Adrenal gland (tissue), 12 donors: ENCODE data around the gene FAM219B. TPM values are rescaled to one million over a fixed set of nuclear protein-coding genes. Genes with fewer than 3 reads are reported as not detected.
"Not testable (repeated sequence)": the region's sequence is repeated elsewhere in the genome, so short reads cannot be mapped to it uniquely, and the experiment has no call there.

Experiments
- DNase-seq, 7 donors: peaks; one replicate each; pipeline ENCODE4 v3.0.0-alpha.2; 2019 to 2020
- H3K27ac ChIP-seq, 5 donors: fragments of 200-600 bp; sonication (generic) in 4 of 5; 1 replicate in 3 of 5; 2 replicates in 2 of 5; pipeline versions ENCODE4 v1.5.1 to v1.8.0; 2016 to 2020; ENCODE audit warnings: mild to moderate bottlenecking in 1 of 5
- H3K27me3 ChIP-seq: fragments of 200-600 bp; 2 replicates; pipeline ENCODE4 v1.8.0; 2021
- H3K36me3 ChIP-seq, 2 donors: fragments of 200-600 bp; replicated peaks in 1 of 2; 1 replicate in 1 of 2; 2 replicates in 1 of 2; pipeline versions ENCODE4 v1.5.1 to v1.8.0; 2018 to 2022
- H3K4me1 ChIP-seq, 2 donors: fragments of 200-600 bp; replicated peaks in 1 of 2; 1 replicate in 1 of 2; 2 replicates in 1 of 2; pipeline versions ENCODE4 v1.5.1 to v1.8.0; 2018 to 2021
- H3K4me3 ChIP-seq, 4 donors: fragments of 200-600 bp; sonication (generic) in 3 of 4; one replicate each; pipeline ENCODE4 v1.5.1; 2016 to 2018
- H3K9me3 ChIP-seq, 3 donors: fragments of 200-600 bp; sonication (generic) in 1 of 3; replicated peaks in 1 of 3; 1 replicate in 2 of 3; 2 replicates in 1 of 3; pipeline versions ENCODE4 v1.5.1 to v1.8.0; 2016 to 2021
- POLR2A ChIP-seq, 2 donors: fragments of 450-650 bp; IDR thresholded peaks; one replicate each; pipeline ENCODE4 v1.6.1; 2017; ENCODE audit warnings: antibody characterized with exemption in 2 of 2, mild to moderate bottlenecking in 2 of 2, moderate library complexity in 1 of 2
- WGBS, 4 donors: extraction: QIAGEN DNeasy Blood & Tissue Kit in 2 of 4; methylation state at CpG; one replicate each; pipeline versions ENCODE4 v1.1.5 to v1.1.7; 2013 to 2017; 5-methylcytosine and 5-hydroxymethylcytosine counted together
- intact Hi-C, 2 donors: fragments of 100-400 bp; cut with DNase I; formaldehyde crosslinking; loops; one replicate each; pipeline versions ENCODE4 v1.14.1 to v1.15.0; 2022 to 2023
- polyA plus RNA-seq, 3 donors: library from polyadenylated mRNA; stranded (reverse); fragments of 200-250 nt in 2 of 3; fragments of 350-450 nt in 1 of 3; fragmentation: Illumina TruSeq in 1 of 3; extraction: RNeasy Lipid Tissue Mini Kit (QIAGEN cat#74804) in 1 of 3; gene quantifications; one replicate each; pipeline ENCODE4 v1.2.3, GENCODE V29; 2013 to 2014
- total RNA-seq, 9 donors: library from RNA; depleted of rRNA in 4 of 9; stranded (reverse); fragments of >200 nt in 4 of 9; fragments of 120-200 nt in 1 of 9; fragmentation: NEBNext Ultra II Directional in 1 of 9; extraction: Animal tissue kit (Norgen Biotek cat#: 25700) in 1 of 9; gene quantifications; one replicate each; pipeline versions ENCODE4 v1.1.0 to v1.2.4, GENCODE V29; 2013 to 2023
- TF ChIP-seq, protein P1 (sequence below), 6 experiments: fragments of 450-650 bp in 4 of 6; fragments of 200-600 bp in 2 of 6; sonication (generic) in 1 of 6; IDR thresholded peaks; 1 replicate in 5 of 6; 2 replicates in 1 of 6; pipeline versions ENCODE4 v1.5.1 to v1.8.0; 2016 to 2021; ENCODE audit warnings: antibody characterized with exemption in 6 of 6, mild to moderate bottlenecking in 2 of 6, moderate library complexity in 1 of 6
- donor health status: healthy with polysubstance abuse.
- donor health status: Bipolar disorder and iron deficiency.
- donor health status: DM: yes; HTN: yes; CAD: no.
- donor health status: DM: no; HTN: no; CAD: no.
- donor health status: DM: no; HTN: no; CAD: no.
- donor health status: DM: yes; HTN: yes; CAD: no.

Gene FAM219B
- total and polyA plus RNA-seq, 12 donors = 44.0 to 112 (median 72.4) TPM

DNA sequence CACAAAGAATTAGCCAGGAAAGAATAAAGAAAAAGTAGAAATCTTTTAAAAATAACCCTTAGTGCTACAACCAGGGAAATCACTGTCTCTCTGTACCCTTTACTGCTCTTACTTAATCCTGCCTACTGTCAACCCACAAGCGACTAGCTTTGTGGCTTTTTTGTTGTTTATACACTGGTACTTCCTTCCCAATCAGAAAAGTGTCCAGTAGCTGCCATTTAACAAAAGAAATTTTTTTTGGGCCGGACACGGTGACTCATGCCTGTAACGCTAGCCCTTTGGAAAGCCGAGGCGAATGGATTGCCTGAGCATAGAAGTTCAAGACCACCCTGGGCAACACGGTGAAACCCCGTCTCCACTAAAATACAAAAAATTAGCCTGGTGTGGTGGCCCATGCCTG, 13.8 kb upstream of the FAM219B start:
- intact Hi-C loops = no loop called here
- no peak for DNase-seq
- no peak for TF ChIP-seq POLR2A (IDR thresholded peaks at IDR 0.05)
- TF ChIP-seq, protein P1, sequence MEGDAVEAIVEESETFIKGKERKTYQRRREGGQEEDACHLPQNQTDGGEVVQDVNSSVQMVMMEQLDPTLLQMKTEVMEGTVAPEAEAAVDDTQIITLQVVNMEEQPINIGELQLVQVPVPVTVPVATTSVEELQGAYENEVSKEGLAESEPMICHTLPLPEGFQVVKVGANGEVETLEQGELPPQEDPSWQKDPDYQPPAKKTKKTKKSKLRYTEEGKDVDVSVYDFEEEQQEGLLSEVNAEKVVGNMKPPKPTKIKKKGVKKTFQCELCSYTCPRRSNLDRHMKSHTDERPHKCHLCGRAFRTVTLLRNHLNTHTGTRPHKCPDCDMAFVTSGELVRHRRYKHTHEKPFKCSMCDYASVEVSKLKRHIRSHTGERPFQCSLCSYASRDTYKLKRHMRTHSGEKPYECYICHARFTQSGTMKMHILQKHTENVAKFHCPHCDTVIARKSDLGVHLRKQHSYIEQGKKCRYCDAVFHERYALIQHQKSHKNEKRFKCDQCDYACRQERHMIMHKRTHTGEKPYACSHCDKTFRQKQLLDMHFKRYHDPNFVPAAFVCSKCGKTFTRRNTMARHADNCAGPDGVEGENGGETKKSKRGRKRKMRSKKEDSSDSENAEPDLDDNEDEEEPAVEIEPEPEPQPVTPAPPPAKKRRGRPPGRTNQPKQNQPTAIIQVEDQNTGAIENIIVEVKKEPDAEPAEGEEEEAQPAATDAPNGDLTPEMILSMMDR (IDR thresholded peaks at IDR 0.05) = no peak
- Histone ChIP-seq H3K4me1 (no peaks in the 10 kb centered on the region), H3K27me3 (no peaks in the 10 kb centered on the region), H3K27ac (no peak overlapping the region), H3K36me3 (peaks cover 0 to 96% of the 10 kb centered on the region in 2 donors), H3K4me3 (no peak overlapping the region), H3K9me3 (no peaks in the 10 kb centered on the region)
- WGBS, 4 donors = 78 to 94% (median 87%) methylated on average over 8 of the region's 8 CpGs

DNA sequence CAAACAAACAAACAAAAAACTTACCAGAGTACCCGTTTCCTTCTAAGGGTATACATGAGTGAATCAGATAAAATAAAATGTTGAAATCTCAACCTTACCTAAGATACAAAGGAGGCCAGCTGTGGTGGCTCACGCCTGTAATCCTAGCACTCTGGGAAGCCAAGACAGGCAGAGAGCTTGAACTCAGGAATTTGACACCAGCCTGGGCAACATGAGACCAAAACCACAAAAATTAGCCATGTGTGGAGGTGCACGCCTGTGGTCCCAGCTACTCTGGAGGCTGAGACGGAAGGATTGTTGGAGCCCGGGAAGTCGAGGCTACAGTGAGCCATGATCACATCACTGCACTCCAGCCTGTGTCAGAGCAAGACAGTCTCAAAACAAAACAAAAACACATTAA, 11.0 kb upstream of the FAM219B start:
- intact Hi-C loops = no loop called here
- WGBS, 4 donors = 89 to 96% (median 90%) methylated on average over 6 of the region's 6 CpGs
- peaks cover 0 to 79% of the 10 kb centered on the region in 2 donors for H3K36me3 ChIP-seq

DNA sequence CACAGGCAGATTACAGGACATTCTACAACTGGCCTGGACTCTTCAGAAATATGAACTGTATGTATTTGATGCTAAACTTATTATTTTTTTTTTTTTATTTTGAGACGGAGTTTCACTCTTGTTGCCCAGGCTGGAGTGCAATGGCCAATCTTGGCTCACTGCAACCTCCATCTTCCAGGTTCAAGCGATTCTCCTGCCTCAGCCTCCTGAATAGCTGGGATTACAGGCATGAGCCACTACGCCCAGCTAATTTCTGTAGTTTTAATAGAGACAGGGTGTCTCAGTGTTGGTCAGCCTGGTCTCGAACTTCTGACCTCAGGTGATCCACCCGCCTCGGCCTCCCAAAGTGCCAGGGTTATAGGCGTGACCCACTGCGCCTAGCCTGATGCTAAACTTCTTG, 7.1 kb upstream of the FAM219B start:
- H3K27ac ChIP-seq, H3K4me1 ChIP-seq, intact Hi-C loops, H3K9me3 ChIP-seq, DNase-seq, H3K27me3 ChIP-seq, H3K4me3 ChIP-seq: not testable (repeated sequence)
- H3K36me3 ChIP-seq = peaks cover 0 to 42% of the 10 kb centered on the region in 2 donors
- WGBS, 4 donors = 94 to 96% (median 95%) methylated on average over 8 of the region's 8 CpGs

More for the DNA sequence above, 11.0 kb upstream of the FAM219B start:
- H3K27me3 ChIP-seq = no peaks in the 10 kb centered on the region
- TF ChIP-seq, protein P1 (IDR thresholded peaks at IDR 0.05) = no peak
- TF ChIP-seq POLR2A (IDR thresholded peaks at IDR 0.05) = no peak
- H3K4me3 ChIP-seq = no peak overlapping the region
- no peaks in the 10 kb centered on the region for H3K4me1 ChIP-seq
- H3K27ac ChIP-seq = no peak overlapping the region
- DNase-seq = no peak
- no peaks in the 10 kb centered on the region for H3K9me3 ChIP-seq

DNA sequence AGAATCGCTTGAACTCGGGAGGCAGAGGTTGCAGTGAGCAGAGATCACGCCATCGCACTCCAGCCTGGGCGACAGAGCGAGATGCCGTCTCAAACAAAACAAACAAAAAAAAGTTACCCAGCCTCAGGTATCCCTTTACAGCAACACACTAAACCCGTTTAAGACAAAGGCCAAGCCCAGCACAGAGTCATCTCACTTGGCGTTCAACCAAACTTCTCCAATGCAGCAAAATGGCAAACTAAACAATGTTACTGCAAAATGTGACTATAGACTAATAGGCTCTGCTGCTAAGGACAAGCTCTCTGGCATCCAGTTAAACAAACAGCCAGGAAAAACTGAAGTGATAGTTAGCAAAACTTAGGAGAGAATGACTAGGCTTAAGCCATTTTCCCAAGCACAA, 6.4 kb upstream of the FAM219B start:
- TF ChIP-seq, protein P1 (IDR thresholded peaks at IDR 0.05) = no peak
- TF ChIP-seq POLR2A (IDR thresholded peaks at IDR 0.05) = no peak
- H3K27me3 ChIP-seq = no peaks in the 10 kb centered on the region
- WGBS, 4 donors = 87 to 91% (median 88%) methylated on average over 9 of the region's 9 CpGs

DNA sequence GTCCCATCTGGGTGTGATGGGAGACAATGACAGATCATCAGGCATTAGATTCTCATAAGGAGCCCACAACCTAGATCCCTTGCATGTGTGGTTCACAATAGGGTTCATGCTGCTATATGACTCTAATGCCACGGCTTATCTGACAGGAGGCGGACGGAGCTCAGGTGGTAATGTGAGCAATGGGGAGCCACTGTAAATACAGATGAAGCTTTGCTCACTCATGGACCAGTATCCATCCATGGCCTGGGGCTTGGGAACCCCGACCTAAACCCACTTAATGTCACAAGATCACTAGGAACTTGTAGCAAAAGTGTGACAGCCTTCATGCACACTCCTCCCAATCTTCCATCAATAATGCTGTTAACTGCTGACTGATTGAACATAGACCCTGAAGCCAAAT, 2.0 kb upstream of the FAM219B start:
- intact Hi-C loops = no loop called here
- Histone ChIP-seq H3K27ac (no peak overlapping the region), H3K36me3 (peaks cover 0 to 12% of the 10 kb centered on the region in 2 donors), H3K27me3 (no peaks in the 10 kb centered on the region), H3K4me3 (no peak overlapping the region), H3K4me1 (peaks cover 6 to 27% of the 10 kb centered on the region in 2 donors), H3K9me3 (no peaks in the 10 kb centered on the region)
- TF ChIP-seq, protein P1 (IDR thresholded peaks at IDR 0.05) = no peak
- TF ChIP-seq POLR2A (IDR thresholded peaks at IDR 0.05) = no peak
- no peak for DNase-seq
- WGBS, 4 donors = 94 to 100% (median 96%) methylated on average over 4 of the region's 4 CpGs

More for the DNA sequence above, 6.4 kb upstream of the FAM219B start:
- H3K4me1 ChIP-seq = no peaks in the 10 kb centered on the region
- peaks cover 0 to 34% of the 10 kb centered on the region in 2 donors for H3K36me3 ChIP-seq
- no peaks in the 10 kb centered on the region for H3K9me3 ChIP-seq
- H3K27ac ChIP-seq = no peak overlapping the region
- no peak for DNase-seq
- H3K4me3 ChIP-seq = no peak overlapping the region
- intact Hi-C loops = no loop called here
